Endothelial cell of umbilical vein (primary cell): Measurements from ENCODE around the gene KDM3A. TPM values are rescaled to one million over a fixed set of nuclear protein-coding genes. Genes with fewer than 3 reads are reported as not detected.

Experiments used
- BruUV-seq: library from RNA; stranded (reverse); fragments of 400-500 nt; replicated peaks from 2 replicates; lab custom pipeline; 2021; lab: Mats Ljungman, UMichigan
- CTCF ChIA-PET: fragments of 300-600, 350-600 bp; sonication (Branson Sonifier 250); formaldehyde crosslinking; loops from one replicate; lab custom pipeline; 2021; ENCODE audit warnings: antibody characterized with exemption, inconsistent platforms; lab: Charles Lee
- POLR2A ChIA-PET: fragments of 300-600, 350-600 bp; sonication (Branson Sonifier 250); formaldehyde crosslinking; loops from one replicate; lab custom pipeline; 2021; ENCODE audit warnings: antibody characterized with exemption, inconsistent platforms; lab: Charles Lee
- DNase-seq: peaks from one replicate; pipeline ENCODE4 v3.0.0-alpha.2; 2011; ENCODE audit warnings: low read depth, low spot score
- FAIRE-seq: peaks from 2 replicates; lab custom pipeline; 2011; peaks lifted over from hg19 to GRCh38; lab: Jason Lieb, UNC
- H2AFZ ChIP-seq: 2 replicates; pipeline ENCODE4 v1.6.0; 2012; ENCODE audit warnings: low read depth, low read length, control low read depth, inconsistent platforms
- H3K27ac ChIP-seq: 2 replicates; pipeline ENCODE4 v1.5.1; 2011; ENCODE audit warnings: low read depth, mild to moderate bottlenecking, control low read depth, low read length, moderate library complexity; ENCODE audit not compliant: insufficient read depth
- H3K27me3 ChIP-seq, 2 experiments: 2 replicates each; pipeline versions ENCODE4 v1.6.0 to v1.6.1; 2011; ENCODE audit warnings: low read length in 2 of 2, mixed read lengths in 1 of 2; ENCODE audit not compliant: control insufficient read depth in 2 of 2, insufficient read depth in 2 of 2
- H3K36me3 ChIP-seq, 2 experiments: 2 replicates in 1 of 2; 3 replicates in 1 of 2; pipeline ENCODE4 v1.5.1; 2011; ENCODE audit warnings: low read length in 2 of 2, mild to moderate bottlenecking in 1 of 2, moderate library complexity in 1 of 2; ENCODE audit not compliant: control insufficient read depth in 2 of 2, insufficient read depth in 2 of 2; ENCODE audit errors: extremely low read depth in 1 of 2
- H3K4me1 ChIP-seq: 3 replicates; pipeline ENCODE4 v1.5.1; 2011; ENCODE audit warnings: mild to moderate bottlenecking, low read length; ENCODE audit not compliant: control insufficient read depth, insufficient read depth; ENCODE audit errors: extremely low read depth
- H3K4me2 ChIP-seq: 2 replicates; pipeline ENCODE4 v1.6.1; 2011; ENCODE audit warnings: low read length, control low read depth, mixed read lengths; ENCODE audit not compliant: insufficient read depth
- H3K4me3 ChIP-seq, 3 experiments: fragments of 200-600 bp in 1 of 3; sonication (generic), shearing (Covaris generic) in 1 of 3; replicated peaks in 1 of 3; 2 replicates each; pipeline ENCODE4 v1.5.1; 2011 to 2016; ENCODE audit warnings: control low read depth in 3 of 3, low read length in 3 of 3, mild to moderate bottlenecking in 2 of 3, inconsistent platforms in 1 of 3, low read depth in 1 of 3, moderate library complexity in 1 of 3; ENCODE audit not compliant: insufficient read depth in 1 of 3
- H3K79me2 ChIP-seq: 2 replicates; pipeline ENCODE4 v1.6.0; 2012; ENCODE audit warnings: low read length, inconsistent platforms; ENCODE audit not compliant: control insufficient read depth, insufficient read depth
- H3K9ac ChIP-seq: replicated peaks from 2 replicates; pipeline ENCODE3; 2011; ENCODE audit warnings: low read length, control low read depth; ENCODE audit not compliant: insufficient read depth; ENCODE audit errors: extremely low read depth
- H3K9me1 ChIP-seq: replicated peaks from 3 replicates; pipeline ENCODE4 v1.6.0; 2011; ENCODE audit warnings: mild to moderate bottlenecking, low read length; ENCODE audit not compliant: control insufficient read depth, insufficient read depth; ENCODE audit errors: extremely low read depth
- H3K9me3 ChIP-seq: replicated peaks from 2 replicates; pipeline ENCODE4 v1.5.1; 2012; ENCODE audit warnings: low read length, inconsistent platforms; ENCODE audit not compliant: control insufficient read depth, insufficient read depth
- H4K20me1 ChIP-seq: replicated peaks from 2 replicates; pipeline ENCODE3; 2011; ENCODE audit warnings: mild to moderate bottlenecking, low read length; ENCODE audit not compliant: control insufficient read depth, insufficient read depth; ENCODE audit errors: extremely low read depth
- CTCF ChIP-seq, 2 donors: IDR thresholded peaks; 1 replicate in 1 of 2; 2 replicates in 1 of 2; pipeline ENCODE4 v1.5.1; 2011; ENCODE audit warnings: low read length in 2 of 2, mild to moderate bottlenecking in 2 of 2, moderate library complexity in 2 of 2, control low read depth in 1 of 2, inconsistent platforms in 1 of 2, low read depth in 1 of 2; ENCODE audit not compliant: insufficient read depth in 1 of 2; ENCODE audit errors: extremely low read depth in 1 of 2
- EZH2 ChIP-seq: IDR thresholded peaks from 2 replicates; pipeline ENCODE4 v1.6.1; 2012; ENCODE audit warnings: borderline replicate concordance, low read depth, mild to moderate bottlenecking, moderate library complexity, low read length, inconsistent platforms; ENCODE audit not compliant: severe bottlenecking
- FOS ChIP-seq: IDR thresholded peaks from 2 replicates; pipeline ENCODE4 v1.6.1; 2011; ENCODE audit warnings: mild to moderate bottlenecking, low read length, moderate library complexity, borderline replicate concordance; ENCODE audit not compliant: insufficient read depth
- GATA2 ChIP-seq: IDR thresholded peaks from 2 replicates; pipeline ENCODE4 v1.7.0; 2011; ENCODE audit warnings: low read depth, mild to moderate bottlenecking, moderate library complexity, mixed read lengths, low read length; ENCODE audit not compliant: insufficient read length, insufficient read depth
- JUN ChIP-seq: IDR thresholded peaks from 2 replicates; pipeline ENCODE4 v1.6.1; 2011; ENCODE audit warnings: borderline replicate concordance, low read depth; ENCODE audit not compliant: insufficient read length, insufficient read depth
- MAX ChIP-seq: IDR thresholded peaks from 2 replicates; pipeline ENCODE4 v1.6.1; 2011; ENCODE audit not compliant: insufficient read depth, insufficient read length
- MYC ChIP-seq: IDR thresholded peaks from one replicate; pipeline ENCODE4 v1.6.1; 2011; ENCODE audit warnings: mild to moderate bottlenecking, low read depth, low read length
- POLR2A ChIP-seq: IDR thresholded peaks from 2 replicates; pipeline ENCODE4 v1.6.1; 2012; ENCODE audit warnings: low read depth, mild to moderate bottlenecking, control low read depth, low read length
- POLR2AphosphoS5 ChIP-seq: IDR thresholded peaks from 2 replicates; pipeline ENCODE4 v1.6.1; 2012; ENCODE audit warnings: low read depth, mild to moderate bottlenecking, control low read depth, low read length, moderate library complexity; ENCODE audit not compliant: insufficient read depth
- dilution Hi-C: fragments of 300-500 bp; cut with MboI; formaldehyde crosslinking; loops from one replicate; pipeline ENCODE4 v1.15.0; 2019; ENCODE audit warnings: low sequenced_read_pairs; ENCODE audit not compliant: extremely low pct_ligation_motif_present
- intact Hi-C: fragments of 100-400 bp; cut with micrococcal nuclease; formaldehyde crosslinking; loops from one replicate; pipeline ENCODE4 v1.10.0; 2022
- polyA plus RNA-seq, 4 experiments: library from polyadenylated mRNA; depleted of rRNA in 3 of 4; stranded (reverse) in 3 of 4; unstranded in 1 of 4; fragments of >200 nt; gene quantifications; 2 replicates each; pipeline versions ENCODE4 v1.2.1 to v1.2.3, GENCODE V29; 2011 to 2012; ENCODE audit warnings: missing spikeins in 1 of 4
- total RNA-seq: library from RNA; stranded (reverse); gene quantifications from 2 replicates; pipeline ENCODE4 v1.2.3, GENCODE V29; 2021

KDM3A gene
- total and polyA plus RNA-seq, 2 donors (not counting 3 experiments of a cell fraction or from before 2014, with no cell fraction given): 13.5 to 29.5 TPM

GRCh38 chr2:86434290-86434689 lies 6.9 kb upstream of the KDM3A start:
- H3K4me1 ChIP-seq: no peaks in the 10 kb centered on the region
- H3K9ac ChIP-seq: no peak overlapping the region
- ChIA-PET CTCF (no interaction called here), POLR2A (no interaction called here)
- H3K27ac ChIP-seq: no peak overlapping the region
- no peak overlapping the region for H3K4me2 ChIP-seq
- H3K9me3 ChIP-seq: no peaks in the 10 kb centered on the region
- peaks cover 5 to 19% of the 10 kb centered on the region in 2 experiments for H3K27me3 ChIP-seq
- no peaks in the 10 kb centered on the region for H3K79me2 ChIP-seq
- H3K36me3 ChIP-seq: no peaks in the 10 kb centered on the region
- no peak overlapping the region for H2AFZ ChIP-seq
- H3K9me1 ChIP-seq: no peaks in the 10 kb centered on the region
- no peak for DNase-seq
- H4K20me1 ChIP-seq: no peaks in the 10 kb centered on the region
- dilution Hi-C loops: no loop called here
- intact Hi-C loops: no loop called here
- BruUV-seq: no TSS peak
- FAIRE-seq: no peak
- TF ChIP-seq MYC: no peak
- TF ChIP-seq GATA2: no peak
- no peak for TF ChIP-seq POLR2A
- TF ChIP-seq MAX: no peak
- no peak for TF ChIP-seq POLR2AphosphoS5
- TF ChIP-seq JUN: no peak
- TF ChIP-seq CTCF (IDR thresholded peaks at IDR 0.05; ENCODE audit: extremely low read depth in 1 of 2, insufficient read depth in 1 of 2, low read depth in 1 of 2, low read length in 2 of 2): no peak
- TF ChIP-seq EZH2: no peak
- TF ChIP-seq FOS: no peak
- no peak overlapping the region for H3K4me3 ChIP-seq
